KMS-11 (cell line): Measurements from ENCODE around the gene GADD45GIP1.

Experiments used
- H2AFZ ChIP-seq: fragments of 200-600 bp; sonication (generic); 2 replicates; pipeline ENCODE4 v1.6.1; 2016; ENCODE audit warnings: antibody characterized with exemption, mixed run types, low read depth
- H3K27ac ChIP-seq: fragments of 200-600 bp; sonication (generic); 2 replicates; pipeline ENCODE4 v1.6.1; 2016; ENCODE audit warnings: mild to moderate bottlenecking, mixed run types
- H3K27me3 ChIP-seq: fragments of 200-600 bp; sonication (generic); 2 replicates; pipeline ENCODE4 v1.6.1; 2017; ENCODE audit warnings: mild to moderate bottlenecking, low read depth, mixed run types, moderate library complexity; ENCODE audit not compliant: insufficient read depth
- H3K36me3 ChIP-seq: fragments of 200-600 bp; sonication (generic); 2 replicates; pipeline ENCODE4 v1.6.1; 2017; ENCODE audit warnings: mild to moderate bottlenecking, mixed run types; ENCODE audit not compliant: insufficient read depth
- H3K4me1 ChIP-seq: fragments of 200-600 bp; sonication (generic); 2 replicates; pipeline ENCODE4 v1.6.1; 2016; ENCODE audit warnings: mild to moderate bottlenecking, low read depth, mixed run types; ENCODE audit not compliant: poor library complexity, severe bottlenecking
- H3K4me2 ChIP-seq: fragments of 200-600 bp; sonication (generic); 2 replicates; pipeline ENCODE4 v1.7.0; 2016; ENCODE audit warnings: mild to moderate bottlenecking, mixed run types
- H3K4me3 ChIP-seq: fragments of 200-600 bp; sonication (generic); IDR thresholded peaks from 2 replicates; pipeline ENCODE4 v1.6.1; 2017; ENCODE audit warnings: low read depth, low read length, mixed read lengths; ENCODE audit not compliant: insufficient read depth
- H3K79me2 ChIP-seq: fragments of 200-600 bp; sonication (generic); 2 replicates; pipeline ENCODE4 v1.6.1; 2016; ENCODE audit warnings: low read depth, mixed run types; ENCODE audit not compliant: insufficient read depth
- H3K9ac ChIP-seq: fragments of 200-600 bp; sonication (generic); 2 replicates; pipeline ENCODE4 v1.6.1; 2016; ENCODE audit warnings: mild to moderate bottlenecking, mixed run types
- H4K20me1 ChIP-seq: fragments of 200-600 bp; sonication (generic); 2 replicates; pipeline ENCODE4 v1.6.1; 2016; ENCODE audit warnings: mild to moderate bottlenecking, mixed run types; ENCODE audit not compliant: insufficient read depth
- CTCF ChIP-seq: fragments of 200-600 bp; sonication (generic); conservative IDR thresholded peaks from 2 replicates; pipeline ENCODE4 v1.6.1; 2017; ENCODE audit warnings: low read depth, mild to moderate bottlenecking, antibody characterized with exemption, low read length, moderate library complexity, mixed read lengths

The GADD45GIP1 gene

GRCh38 chr19:12990853-12991252 is 33.8 kb upstream of the GADD45GIP1 start:
- no peak for TF ChIP-seq CTCF
- no peak overlapping the region for H3K4me3 ChIP-seq
- H3K79me2 ChIP-seq = no peaks in the 10 kb centered on the region
- no peak overlapping the region for H3K9ac ChIP-seq
- no peak overlapping the region for H2AFZ ChIP-seq
- no peaks in the 10 kb centered on the region for H3K36me3 ChIP-seq
- H3K4me2 ChIP-seq = no peak overlapping the region
- no peak overlapping the region for H3K27ac ChIP-seq
- H3K27me3 ChIP-seq = peaks cover 24% of the 10 kb centered on the region
- H3K4me1 ChIP-seq = peaks cover 11% of the 10 kb centered on the region
- H4K20me1 ChIP-seq = no peaks in the 10 kb centered on the region

GRCh38 chr19:12990431-12990830 is 33.4 kb upstream of the GADD45GIP1 start:
- Histone ChIP-seq H2AFZ (no peak overlapping the region), H3K4me1 (peaks cover 15% of the 10 kb centered on the region)

GRCh38 chr19:12987781-12988180 is 30.8 kb upstream of the GADD45GIP1 start:
- no peaks in the 10 kb centered on the region for H4K20me1 ChIP-seq
- H3K9ac ChIP-seq = no peak overlapping the region
- no peak overlapping the region for H2AFZ ChIP-seq
- peaks cover 12% of the 10 kb centered on the region for H3K27me3 ChIP-seq
- H3K4me1 ChIP-seq = peaks cover 33% of the 10 kb centered on the region
- no peak for TF ChIP-seq CTCF
- no peaks in the 10 kb centered on the region for H3K79me2 ChIP-seq
- no peaks in the 10 kb centered on the region for H3K36me3 ChIP-seq
- no peak overlapping the region for H3K27ac ChIP-seq
- H3K4me2 ChIP-seq = no peak overlapping the region
- no peak overlapping the region for H3K4me3 ChIP-seq

More at GRCh38 chr19:12990431-12990830, 33.4 kb upstream of the GADD45GIP1 start:
- no peak overlapping the region for H3K9ac ChIP-seq
- no peak overlapping the region for H3K4me3 ChIP-seq
- H3K4me2 ChIP-seq = no peak overlapping the region
- H3K27me3 ChIP-seq = peaks cover 27% of the 10 kb centered on the region
- H3K36me3 ChIP-seq = no peaks in the 10 kb centered on the region
- TF ChIP-seq CTCF = no peak
- no peaks in the 10 kb centered on the region for H4K20me1 ChIP-seq
- H3K27ac ChIP-seq = no peak overlapping the region
- no peaks in the 10 kb centered on the region for H3K79me2 ChIP-seq

- Histone ChIP-seq H3K36me3 (no peaks in the 10 kb centered on the region), H3K4me3 (no peak overlapping the region), H3K27me3 (peaks cover 16% of the 10 kb centered on the region), H2AFZ (no peak overlapping the region), H4K20me1 (no peaks in the 10 kb centered on the region), H3K4me2 (no peak overlapping the region), H3K27ac (no peak overlapping the region), H3K4me1 (peaks cover 33% of the 10 kb centered on the region), H3K9ac (no peak overlapping the region), H3K79me2 (no peaks in the 10 kb centered on the region)
- no peak for TF ChIP-seq CTCF
Observed at GRCh38 chr19:12987190-12987589, 30.2 kb upstream of the GADD45GIP1 start.
